Cardiac fibroblast (primary cell): Measurements from ENCODE around the gene KIAA1217.

Source experiments
- DNase-seq, 2 donors: peaks; one replicate each; pipeline versions ENCODE4 v3.0.0 to v3.0.0-alpha.2; 2010; ENCODE audit warnings: low read depth in 2 of 2
- H3K4me3 ChIP-seq, 2 donors: replicated peaks in 1 of 2; 1 replicate in 1 of 2; 2 replicates in 1 of 2; pipeline ENCODE4 v1.5.1; 2011; ENCODE audit warnings: low read depth in 2 of 2, low read length in 2 of 2, mild to moderate bottlenecking in 2 of 2, moderate library complexity in 1 of 2
- CTCF ChIP-seq: IDR thresholded peaks from one replicate; pipeline ENCODE4 v1.5.1; 2011; ENCODE audit warnings: low read depth, mild to moderate bottlenecking, low read length, inconsistent platforms

Gene KIAA1217

GRCh38 chr10:24289235-24289634 lies 80.3 kb downstream of the KIAA1217 start:
- no peak for DNase-seq
- no peak overlapping the region for H3K4me3 ChIP-seq
- TF ChIP-seq CTCF: no peak

DNA sequence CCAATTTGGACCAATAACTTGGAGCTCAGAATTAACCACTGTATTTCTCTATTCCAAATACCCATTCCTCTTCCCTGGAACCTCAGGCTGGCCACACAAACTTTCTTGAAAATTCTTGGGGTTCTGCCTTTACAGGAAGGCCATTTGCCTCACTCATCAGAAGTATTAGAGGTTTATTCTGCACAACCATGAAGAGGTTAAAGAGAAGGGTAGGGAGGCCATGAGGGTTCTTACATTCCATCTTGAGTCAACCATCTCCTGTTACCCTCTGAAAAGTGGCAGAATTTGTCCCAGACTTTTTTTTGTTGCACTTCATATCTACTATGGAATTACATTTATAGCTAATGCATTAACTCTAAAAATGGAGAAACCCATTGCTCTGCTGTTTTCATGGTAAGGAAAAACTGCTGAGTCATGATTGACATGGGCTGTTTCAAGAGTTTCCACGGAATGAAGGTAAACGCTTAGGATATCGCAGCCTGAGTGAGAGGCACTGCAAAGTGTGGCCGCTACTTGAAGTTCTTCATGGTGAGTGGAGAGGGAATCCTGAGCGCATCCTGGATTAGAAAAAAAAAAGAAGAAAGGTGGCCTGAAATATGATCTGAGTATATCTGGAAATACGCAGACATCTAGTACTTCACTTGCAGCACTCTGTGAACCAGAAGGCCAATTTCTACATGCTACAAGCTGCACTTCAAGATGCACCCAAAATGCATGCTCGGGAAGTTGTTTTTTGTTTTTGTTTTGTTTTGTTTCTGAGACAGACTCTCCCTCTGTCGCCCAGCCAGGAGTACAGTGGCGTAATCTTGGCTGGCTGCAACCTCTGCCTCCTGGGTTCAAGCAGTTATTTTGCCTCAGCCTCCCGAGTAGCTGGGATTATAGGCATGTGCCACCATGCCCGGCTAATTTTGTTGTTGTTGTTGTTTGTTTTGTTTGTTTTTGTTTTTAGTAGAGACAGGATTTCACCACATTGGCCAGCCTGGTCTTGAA lies 83.7 kb downstream of the KIAA1217 start:
- DNase-seq: no peak
- no peak for TF ChIP-seq CTCF
- H3K4me3 ChIP-seq: no peak overlapping the region

GRCh38 chr10:24299578-24300260 lies 90.8 kb downstream of the KIAA1217 start:
- no peak overlapping the region for H3K4me3 ChIP-seq
- no peak for TF ChIP-seq CTCF
- DNase-seq: peak; percentile 31 to 82

DNA sequence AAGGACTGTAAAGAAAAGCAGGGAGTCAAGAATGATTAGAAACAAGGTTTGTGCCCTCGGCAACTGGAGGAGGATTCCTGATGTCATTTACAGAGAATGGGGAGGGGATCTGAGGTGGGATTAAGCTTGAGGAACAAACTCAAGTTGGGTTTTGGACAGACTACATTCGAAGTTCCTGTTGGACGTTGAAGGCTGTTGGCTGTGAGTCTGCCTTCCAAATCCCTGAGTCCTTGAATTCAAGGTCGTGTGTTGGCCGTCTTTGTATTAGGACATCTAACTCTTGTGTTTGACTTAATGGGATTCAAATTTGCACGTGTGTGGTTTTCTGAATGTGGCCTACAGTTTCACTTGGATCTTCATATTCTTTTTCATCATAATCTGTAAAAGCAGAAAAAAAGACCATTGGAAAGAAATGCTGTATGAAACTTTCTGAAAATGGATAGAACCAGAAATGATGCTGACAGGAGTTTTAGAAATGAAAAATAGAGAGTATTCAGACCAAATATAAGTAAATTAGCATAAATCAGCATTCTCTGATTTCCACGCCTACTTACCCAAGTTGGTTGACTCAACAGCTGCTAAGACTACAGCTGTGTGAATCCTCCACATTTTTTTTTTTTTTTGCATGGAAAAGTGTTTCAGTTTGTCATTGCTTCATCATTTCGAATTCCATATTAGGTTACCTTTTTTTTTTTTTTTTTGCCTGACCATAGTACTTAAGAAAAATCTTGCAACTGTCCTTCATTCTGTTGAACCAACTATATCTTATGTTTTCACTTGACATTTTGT lies 94.8 kb downstream of the KIAA1217 start:
- TF ChIP-seq CTCF: no peak
- DNase-seq: peak in 1 of 2 donors; percentile 48

DNA sequence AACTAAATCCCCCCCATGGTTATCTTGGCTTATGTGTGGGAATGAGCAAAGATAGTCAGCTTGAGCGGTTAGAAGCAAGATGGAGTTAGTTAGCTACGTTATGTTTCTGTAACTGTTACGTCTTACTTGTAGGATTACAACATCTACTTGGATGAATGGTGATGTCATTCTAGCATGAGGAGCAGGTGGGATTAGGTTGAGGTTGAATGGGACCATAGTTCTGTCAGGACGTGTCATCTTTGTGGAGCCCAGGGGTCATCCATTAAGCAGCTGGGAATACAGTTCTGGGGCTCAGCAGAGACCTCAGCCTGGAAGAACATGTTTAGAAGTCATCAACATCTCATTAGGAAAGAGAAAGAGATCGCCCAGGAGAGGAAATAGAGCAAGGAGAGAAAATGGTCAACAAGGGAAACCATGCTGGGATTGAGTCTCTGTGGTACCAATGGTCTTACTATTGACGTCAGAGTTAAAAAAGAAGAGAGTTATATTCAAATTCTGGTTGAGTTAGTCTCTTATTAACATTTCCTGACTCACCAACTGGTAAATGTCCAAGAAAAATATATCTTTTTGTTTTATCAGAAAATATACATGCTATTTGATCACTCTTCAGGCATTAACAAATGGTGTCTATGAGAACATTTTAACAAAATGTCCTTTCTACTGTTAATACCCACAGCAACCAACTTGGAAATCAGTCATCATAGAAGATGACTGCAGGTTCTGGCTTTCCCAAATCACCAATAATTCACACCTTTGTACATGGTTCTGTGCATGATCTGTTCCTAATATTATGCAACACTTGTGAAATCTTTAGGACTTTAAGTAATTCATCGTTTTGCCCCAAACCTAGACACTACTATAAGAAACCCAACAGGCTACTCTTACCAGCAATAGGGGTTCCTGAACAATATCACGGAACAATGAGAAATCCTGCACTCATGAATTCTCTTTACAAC lies 96.9 kb downstream of the KIAA1217 start:
- no peak overlapping the region for H3K4me3 ChIP-seq
- no peak for TF ChIP-seq CTCF
- peak in 1 of 2 donors; percentile 79 for DNase-seq

More for the DNA sequence above, 94.8 kb downstream of the KIAA1217 start:
- no peak overlapping the region for H3K4me3 ChIP-seq
